Duodenal mucosa (tissue), 2 donors: ENCODE results near the gene COL1A1.

ENCODE experiments used
- H3K27ac ChIP-seq: one replicate; pipeline ENCODE4 v1.7.0; 2013; ENCODE audit warnings: low read depth, low read length
- H3K27me3 ChIP-seq, 2 donors: one replicate each; pipeline ENCODE4 v1.7.0; 2013; ENCODE audit warnings: low read length in 2 of 2, control low read depth in 1 of 2; ENCODE audit not compliant: insufficient read depth in 2 of 2, control insufficient read depth in 1 of 2
- H3K36me3 ChIP-seq, 2 donors: one replicate each; pipeline ENCODE4 v1.7.0; 2013; ENCODE audit warnings: low read length in 2 of 2, control low read depth in 1 of 2; ENCODE audit not compliant: insufficient read depth in 2 of 2, control insufficient read depth in 1 of 2
- H3K4me1 ChIP-seq, 2 donors: one replicate each; pipeline ENCODE4 v1.7.0; 2013; ENCODE audit warnings: low read length in 2 of 2, control low read depth in 1 of 2; ENCODE audit not compliant: insufficient read depth in 2 of 2, control insufficient read depth in 1 of 2
- H3K4me3 ChIP-seq, 2 donors: one replicate each; pipeline ENCODE4 v1.7.0; 2013; ENCODE audit warnings: low read length in 2 of 2, low read depth in 1 of 2
- H3K9ac ChIP-seq, 2 donors: one replicate each; pipeline ENCODE4 v1.7.0; 2013; ENCODE audit warnings: low read length in 2 of 2, low read depth in 1 of 2
- H3K9me3 ChIP-seq, 2 donors: one replicate each; pipeline ENCODE4 v1.7.0; 2013; ENCODE audit warnings: low read length in 2 of 2, control low read depth in 1 of 2; ENCODE audit not compliant: control insufficient read depth in 1 of 2

COL1A1 gene

GRCh38 chr17:50191359-50192143, 9.9 kb downstream of the COL1A1 start:
- Histone ChIP-seq H3K4me3 (no peak overlapping the region), H3K27me3 (no peaks in the 10 kb centered on the region), H3K4me1 (no peaks in the 10 kb centered on the region), H3K9me3 (no peaks in the 10 kb centered on the region), H3K27ac (no peak overlapping the region), H3K36me3 (peaks cover 3 to 9% of the 10 kb centered on the region in 2 donors), H3K9ac (no peak overlapping the region)

DNA sequence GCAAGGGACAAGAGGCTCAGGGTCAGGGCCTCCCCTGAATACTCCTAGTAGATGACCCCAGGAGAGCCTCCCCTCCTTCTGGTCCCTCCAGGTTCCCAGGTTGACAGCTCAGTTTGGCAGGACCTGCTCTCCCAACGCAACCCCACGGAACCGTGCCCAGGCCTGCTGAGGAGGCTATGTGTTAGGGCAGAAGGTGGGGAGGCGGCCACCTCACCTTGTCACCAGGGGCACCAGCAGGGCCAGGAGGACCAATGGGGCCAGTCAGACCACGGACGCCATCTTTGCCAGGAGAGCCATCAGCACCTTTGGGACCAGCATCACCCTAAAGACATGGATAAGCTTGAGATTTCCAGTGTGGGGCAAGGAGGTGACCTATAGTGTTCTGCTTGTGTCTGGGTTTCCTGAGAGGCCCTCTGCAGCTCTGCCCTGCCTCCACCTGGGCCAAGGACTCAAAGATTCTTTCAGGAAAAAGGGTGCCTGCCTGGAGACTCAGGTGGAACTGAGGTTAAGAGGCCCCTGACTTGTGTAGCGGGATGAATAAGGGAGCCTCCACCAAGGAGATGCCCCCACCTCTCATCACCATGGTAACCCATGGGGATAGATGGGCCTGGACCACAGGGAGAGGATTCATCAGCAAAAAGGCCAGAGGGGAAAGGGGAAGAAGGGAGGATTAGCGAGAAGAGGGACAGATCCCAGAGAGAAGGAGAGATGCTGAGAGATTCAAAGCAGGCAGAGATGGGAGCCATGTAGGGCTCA, 10.7 kb downstream of the COL1A1 start:
- Histone ChIP-seq H3K36me3 (peaks cover 3 to 9% of the 10 kb centered on the region in 2 donors), H3K27ac (no peak overlapping the region), H3K4me1 (no peaks in the 10 kb centered on the region)

DNA sequence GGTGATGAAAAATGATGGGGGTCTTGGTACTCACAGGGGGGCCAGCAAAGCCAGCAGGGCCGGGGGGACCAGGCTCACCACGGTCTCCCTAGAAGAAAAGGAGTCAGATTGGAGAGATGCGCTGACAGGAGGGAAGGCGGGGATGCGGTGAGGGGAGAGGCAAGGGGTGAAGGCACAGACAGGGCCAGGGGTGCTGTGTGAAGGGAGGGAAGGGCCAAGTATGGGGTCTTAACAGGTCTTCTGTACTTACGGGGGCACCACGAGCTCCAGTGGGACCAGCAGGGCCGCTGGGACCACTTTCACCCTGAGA, 11.2 kb downstream of the COL1A1 start:
- no peak overlapping the region for H3K9ac ChIP-seq
- peaks cover 0 to 9% of the 10 kb centered on the region in 2 donors for H3K36me3 ChIP-seq
- no peaks in the 10 kb centered on the region for H3K27me3 ChIP-seq
- H3K9me3 ChIP-seq: no peaks in the 10 kb centered on the region
- no peak overlapping the region for H3K4me3 ChIP-seq
- no peak overlapping the region for H3K27ac ChIP-seq
- H3K4me1 ChIP-seq: no peaks in the 10 kb centered on the region

More for the DNA sequence above, 10.7 kb downstream of the COL1A1 start:
- H3K9me3 ChIP-seq: no peaks in the 10 kb centered on the region
- no peak overlapping the region for H3K9ac ChIP-seq
- H3K4me3 ChIP-seq: no peak overlapping the region
- H3K27me3 ChIP-seq: no peaks in the 10 kb centered on the region

DNA sequence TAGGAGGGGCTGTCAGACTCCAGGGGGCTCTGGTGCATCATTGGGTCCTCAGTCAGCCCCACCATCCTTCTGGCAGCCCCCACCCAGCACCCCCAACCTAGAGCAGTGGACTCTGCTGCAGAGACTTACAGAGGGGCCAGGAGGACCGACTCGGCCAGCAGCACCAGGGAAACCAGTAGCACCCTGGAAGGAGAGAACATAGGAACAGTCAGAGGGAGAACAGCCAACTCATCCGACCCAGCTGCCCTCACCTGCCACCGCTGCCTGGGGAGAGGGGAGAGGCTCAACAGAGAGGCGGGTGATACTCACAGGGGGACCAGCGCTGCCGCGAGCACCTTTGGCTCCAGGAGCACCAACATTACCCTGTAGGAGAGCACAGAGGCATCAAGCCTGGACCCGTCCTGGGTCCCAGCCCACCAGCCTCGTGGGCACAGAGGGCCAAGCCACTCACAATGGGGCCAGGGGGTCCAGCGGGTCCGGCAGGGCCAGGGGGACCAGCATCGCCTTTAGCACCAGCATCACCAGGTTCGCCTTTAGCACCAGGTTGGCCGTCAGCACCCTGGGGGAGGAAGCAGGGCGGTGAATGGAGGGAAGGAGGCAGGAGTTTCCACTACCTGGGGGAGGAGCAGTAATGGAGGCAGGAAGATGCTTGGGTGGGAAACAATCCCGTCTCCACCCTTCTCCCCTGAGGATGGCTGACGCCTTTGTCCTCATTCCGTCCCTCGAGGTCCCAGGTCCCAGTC, 11.7 kb downstream of the COL1A1 start:
- H3K27ac ChIP-seq: no peak overlapping the region
- no peaks in the 10 kb centered on the region for H3K9me3 ChIP-seq
- no peak overlapping the region for H3K4me3 ChIP-seq
- H3K4me1 ChIP-seq: no peaks in the 10 kb centered on the region
- H3K27me3 ChIP-seq: no peaks in the 10 kb centered on the region
- H3K9ac ChIP-seq: no peak overlapping the region
- peaks cover 0 to 9% of the 10 kb centered on the region in 2 donors for H3K36me3 ChIP-seq

DNA sequence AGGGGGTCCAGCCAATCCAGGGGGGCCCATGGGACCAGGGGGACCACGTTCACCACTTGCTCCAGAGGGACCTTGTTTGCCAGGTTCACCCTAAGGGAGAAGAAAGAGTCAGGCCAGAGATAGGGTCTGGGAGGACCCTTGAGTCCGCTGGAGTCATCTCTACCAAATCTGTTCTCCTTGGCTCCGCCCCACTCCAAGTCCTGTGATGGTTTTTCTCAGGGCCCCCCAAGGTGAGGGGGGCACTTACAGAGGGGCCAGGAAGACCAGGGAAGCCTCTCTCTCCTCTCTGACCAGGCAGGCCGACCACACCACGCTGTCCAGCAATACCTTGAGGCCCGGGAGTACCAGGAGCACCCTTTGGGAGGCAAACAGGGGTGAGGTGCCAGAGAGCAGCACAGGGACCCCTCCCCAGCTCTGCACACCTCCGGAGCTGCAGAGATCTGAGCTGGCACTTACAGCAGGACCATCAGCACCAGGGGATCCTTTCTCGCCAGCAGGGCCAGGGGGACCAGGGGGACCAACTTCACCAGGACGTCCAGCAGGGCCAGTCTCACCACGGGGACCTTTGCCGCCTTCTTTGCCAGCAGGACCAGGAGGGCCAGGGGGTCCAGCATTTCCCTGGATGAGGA, 12.4 kb downstream of the COL1A1 start:
- Histone ChIP-seq H3K4me1 (peaks cover 2 to 6% of the 10 kb centered on the region in 2 donors), H3K9me3 (no peaks in the 10 kb centered on the region), H3K27ac (no peak overlapping the region), H3K27me3 (no peaks in the 10 kb centered on the region), H3K4me3 (no peak overlapping the region), H3K9ac (no peak overlapping the region), H3K36me3 (peaks cover 0 to 9% of the 10 kb centered on the region in 2 donors)

GRCh38 chr17:50188531-50188920, 12.9 kb downstream of the COL1A1 start:
- Histone ChIP-seq H3K27me3 (no peaks in the 10 kb centered on the region), H3K9ac (no peak overlapping the region), H3K27ac (no peak overlapping the region), H3K4me3 (no peak overlapping the region), H3K36me3 (peaks cover 0 to 9% of the 10 kb centered on the region in 2 donors), H3K4me1 (peaks cover 7 to 11% of the 10 kb centered on the region in 2 donors), H3K9me3 (no peaks in the 10 kb centered on the region)

DNA sequence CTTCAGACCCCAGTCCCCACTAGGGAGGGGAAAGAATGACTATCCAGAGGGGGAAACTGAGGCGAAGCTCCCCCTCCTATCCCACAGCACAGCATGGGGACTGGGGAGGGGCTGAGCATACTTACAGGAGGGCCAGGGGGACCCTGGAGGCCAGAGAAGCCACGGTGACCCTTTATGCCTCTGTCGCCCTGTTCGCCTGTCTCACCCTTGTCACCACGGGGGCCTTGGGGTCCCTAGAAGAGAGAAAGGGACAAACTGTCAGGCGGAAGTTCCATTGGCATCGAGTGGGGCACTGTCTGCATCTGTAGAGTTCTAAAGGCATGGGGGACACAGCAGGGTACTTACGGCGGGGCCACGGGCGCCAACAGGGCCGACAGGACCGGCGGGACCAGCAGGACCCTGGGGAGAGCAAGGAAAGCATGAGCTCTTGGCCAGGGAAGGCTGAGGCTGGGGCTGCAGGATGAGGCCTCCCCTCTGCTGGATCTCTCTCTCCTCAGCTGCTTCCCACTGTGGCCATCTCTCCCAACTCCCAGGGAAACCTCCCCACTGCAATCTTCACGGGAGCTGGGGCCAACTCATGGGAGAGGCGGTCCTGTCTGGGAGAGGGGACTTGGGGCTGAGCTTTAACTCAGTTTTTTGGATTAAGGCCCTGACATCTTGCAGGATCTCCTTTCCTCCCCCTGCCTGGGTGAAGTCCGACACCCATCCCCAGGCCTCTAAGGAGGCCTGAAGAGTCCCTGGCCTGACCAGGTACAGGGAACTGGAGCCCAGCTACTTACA, 13.5 kb downstream of the COL1A1 start:
- Histone ChIP-seq H3K36me3 (peaks cover 0 to 9% of the 10 kb centered on the region in 2 donors), H3K9me3 (no peaks in the 10 kb centered on the region), H3K9ac (no peak overlapping the region), H3K27me3 (no peaks in the 10 kb centered on the region), H3K27ac (no peak overlapping the region), H3K4me1 (peaks cover 11 to 15% of the 10 kb centered on the region in 2 donors), H3K4me3 (no peak overlapping the region)

DNA sequence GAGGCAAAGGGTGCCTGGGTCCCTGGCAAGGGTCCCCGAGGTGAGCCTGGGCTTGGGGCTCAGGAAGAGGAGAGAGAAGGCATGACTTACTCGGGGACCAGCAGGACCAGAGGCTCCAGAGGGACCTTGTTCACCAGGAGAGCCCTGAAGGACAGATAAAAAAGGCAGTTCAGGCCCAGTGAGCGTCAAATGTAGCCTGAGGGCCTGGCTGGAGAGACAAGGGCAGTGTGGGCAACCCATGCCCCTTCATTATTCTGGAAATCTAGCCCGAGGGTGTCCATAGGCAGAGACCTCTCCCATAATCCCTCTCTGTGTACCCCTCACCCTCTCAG, 14.1 kb downstream of the COL1A1 start:
- Histone ChIP-seq H3K9me3 (no peaks in the 10 kb centered on the region), H3K9ac (no peak overlapping the region), H3K36me3 (peaks cover 0 to 4% of the 10 kb centered on the region in 2 donors), H3K4me3 (no peak overlapping the region), H3K27ac (no peak overlapping the region), H3K27me3 (no peaks in the 10 kb centered on the region), H3K4me1 (peaks cover 11 to 15% of the 10 kb centered on the region in 2 donors)

GRCh38 chr17:50186661-50187393, 14.6 kb downstream of the COL1A1 start:
- no peak overlapping the region for H3K9ac ChIP-seq
- H3K4me3 ChIP-seq: no peak overlapping the region
- H3K27me3 ChIP-seq: no peaks in the 10 kb centered on the region
- H3K9me3 ChIP-seq: no peaks in the 10 kb centered on the region
- peaks cover 0 to 3% of the 10 kb centered on the region in 2 donors for H3K36me3 ChIP-seq
- H3K27ac ChIP-seq: no peak overlapping the region
- H3K4me1 ChIP-seq: peaks cover 11 to 15% of the 10 kb centered on the region in 2 donors
